ENCODE measurements around the gene MLST8.
A peak's percentile ranks its signal among the peaks of the same experiment; 100 is the strongest.

The MLST8 gene

DNA sequence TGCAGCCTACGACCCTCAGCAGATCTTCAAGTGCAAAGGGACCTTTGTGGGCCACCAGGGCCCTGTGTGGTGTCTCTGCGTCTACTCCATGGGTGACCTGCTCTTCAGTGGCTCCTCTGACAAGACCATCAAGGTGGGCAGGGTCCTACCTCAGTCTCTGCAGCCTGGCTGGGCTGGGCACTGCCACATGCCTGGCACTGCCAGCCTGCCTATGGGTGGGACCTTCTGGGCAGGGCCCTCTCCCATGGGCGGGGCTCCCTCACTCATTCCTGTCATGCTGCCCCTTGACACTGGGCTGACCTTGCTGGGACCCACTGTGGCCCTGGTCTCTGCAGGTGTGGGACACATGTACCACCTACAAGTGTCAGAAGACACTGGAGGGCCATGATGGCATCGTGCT, 31.3 kb upstream of the MLST8 start:
- DNase-seq = no peak

DNA sequence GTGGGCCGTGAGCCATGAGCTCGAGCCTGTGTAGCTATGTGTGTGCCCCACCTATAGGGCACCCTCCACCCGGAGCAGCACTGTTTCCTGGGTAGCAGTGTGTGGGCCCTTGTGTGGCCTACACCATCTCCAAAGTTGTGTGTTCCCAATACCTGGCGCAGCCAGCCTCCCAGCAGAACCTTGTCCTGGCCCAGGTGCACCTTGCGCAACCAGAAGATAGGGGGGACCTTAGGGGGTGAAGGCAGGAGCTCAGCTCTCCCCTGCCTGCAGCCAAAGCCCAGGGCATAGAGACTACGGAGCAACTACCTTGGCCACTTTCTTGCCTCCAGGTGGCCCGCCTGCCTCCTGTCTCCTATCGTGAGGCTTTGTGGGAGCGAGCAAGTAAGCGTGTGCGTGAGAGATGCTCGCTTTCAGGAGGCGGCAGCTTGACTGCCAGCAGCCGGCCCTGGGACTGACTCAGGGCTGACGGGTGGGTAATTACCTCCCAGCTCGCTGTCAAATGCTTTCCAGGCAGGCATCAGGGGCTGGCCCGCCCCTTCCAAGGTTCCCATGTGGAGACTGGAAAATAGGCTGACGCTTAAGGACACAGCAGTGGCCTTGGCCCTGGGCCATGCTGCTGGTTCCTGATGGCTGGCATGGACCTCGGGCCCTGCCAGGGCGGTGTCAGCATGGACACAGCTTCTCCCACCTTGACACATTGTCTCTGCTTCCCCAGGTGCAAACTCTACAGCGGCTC, 30.7 kb upstream of the MLST8 start:
- DNase-seq = no peak

DNA sequence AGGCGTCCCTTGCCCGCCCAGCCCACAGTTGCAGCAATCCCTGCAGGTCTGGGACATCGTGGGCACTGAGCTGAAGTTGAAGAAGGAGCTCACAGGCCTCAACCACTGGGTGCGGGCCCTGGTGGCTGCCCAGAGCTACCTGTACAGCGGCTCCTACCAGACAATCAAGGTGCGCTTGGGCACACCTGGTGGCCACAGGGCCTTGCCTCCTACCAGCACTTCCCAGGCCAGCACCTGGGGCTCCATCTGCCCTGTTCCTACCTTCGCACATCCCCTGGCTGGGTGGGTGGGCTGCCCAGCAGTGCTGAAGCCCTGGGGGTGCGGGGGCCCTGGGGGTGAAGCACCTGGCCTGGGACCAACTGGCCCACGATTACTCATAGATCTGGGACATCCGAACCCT, 29.8 kb upstream of the MLST8 start:
- DNase-seq = no peak

DNA sequence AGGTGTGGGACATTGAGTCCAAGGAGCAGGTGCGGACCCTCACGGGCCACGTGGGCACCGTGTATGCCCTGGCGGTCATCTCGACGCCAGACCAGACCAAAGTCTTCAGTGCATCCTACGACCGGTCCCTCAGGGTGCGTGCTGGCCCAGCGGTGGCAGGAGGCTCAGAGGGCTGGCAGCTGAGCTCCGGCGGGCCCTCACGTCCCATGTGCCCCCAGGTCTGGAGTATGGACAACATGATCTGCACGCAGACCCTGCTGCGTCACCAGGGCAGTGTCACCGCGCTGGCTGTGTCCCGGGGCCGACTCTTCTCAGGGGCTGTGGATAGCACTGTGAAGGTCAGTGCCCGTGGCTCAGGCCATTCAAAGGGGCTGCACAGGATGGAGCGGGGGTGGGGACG, 29.2 kb upstream of the MLST8 start:
- no peak for DNase-seq

DNA sequence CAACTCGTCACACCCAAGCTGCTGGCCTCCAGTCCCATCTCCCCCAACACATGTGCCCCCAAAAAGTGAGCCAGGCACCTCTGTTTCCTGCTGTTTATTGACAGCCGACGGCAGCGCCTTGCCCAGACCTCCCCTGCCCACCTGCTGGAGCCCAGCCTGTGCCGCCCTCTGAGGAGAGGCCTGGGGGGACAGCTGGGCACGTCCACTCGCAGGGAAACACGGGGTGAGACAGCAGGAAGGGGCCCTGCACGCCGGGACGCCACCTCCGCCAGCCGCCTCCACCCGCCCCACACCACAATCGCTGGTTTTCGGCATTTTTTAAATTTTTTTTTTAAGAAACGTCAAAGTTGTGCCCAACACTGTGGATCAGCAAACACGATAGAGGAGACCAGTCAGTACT, 28.2 kb upstream of the MLST8 start:
- no peak for DNase-seq

DNA sequence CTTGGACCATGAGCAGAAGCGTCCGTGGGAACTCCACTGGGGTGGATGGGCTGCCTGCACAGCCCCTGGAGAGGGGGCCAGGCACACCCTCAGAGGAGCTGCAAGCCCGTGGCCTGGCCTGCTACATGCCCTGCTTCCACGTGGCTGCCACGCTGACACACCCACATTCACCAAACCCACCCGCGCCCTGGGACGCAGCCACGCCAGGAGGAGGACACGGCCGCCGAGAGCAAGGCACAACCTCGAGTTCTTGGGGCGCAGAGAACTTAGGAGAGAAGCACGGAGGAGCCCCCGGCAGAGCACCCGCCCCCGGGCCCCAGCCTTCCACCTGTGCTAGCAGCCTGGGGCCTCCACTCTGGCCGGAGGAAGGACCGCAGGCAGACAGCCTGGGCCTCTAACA, 27.7 kb upstream of the MLST8 start:
- no peak for DNase-seq

DNA sequence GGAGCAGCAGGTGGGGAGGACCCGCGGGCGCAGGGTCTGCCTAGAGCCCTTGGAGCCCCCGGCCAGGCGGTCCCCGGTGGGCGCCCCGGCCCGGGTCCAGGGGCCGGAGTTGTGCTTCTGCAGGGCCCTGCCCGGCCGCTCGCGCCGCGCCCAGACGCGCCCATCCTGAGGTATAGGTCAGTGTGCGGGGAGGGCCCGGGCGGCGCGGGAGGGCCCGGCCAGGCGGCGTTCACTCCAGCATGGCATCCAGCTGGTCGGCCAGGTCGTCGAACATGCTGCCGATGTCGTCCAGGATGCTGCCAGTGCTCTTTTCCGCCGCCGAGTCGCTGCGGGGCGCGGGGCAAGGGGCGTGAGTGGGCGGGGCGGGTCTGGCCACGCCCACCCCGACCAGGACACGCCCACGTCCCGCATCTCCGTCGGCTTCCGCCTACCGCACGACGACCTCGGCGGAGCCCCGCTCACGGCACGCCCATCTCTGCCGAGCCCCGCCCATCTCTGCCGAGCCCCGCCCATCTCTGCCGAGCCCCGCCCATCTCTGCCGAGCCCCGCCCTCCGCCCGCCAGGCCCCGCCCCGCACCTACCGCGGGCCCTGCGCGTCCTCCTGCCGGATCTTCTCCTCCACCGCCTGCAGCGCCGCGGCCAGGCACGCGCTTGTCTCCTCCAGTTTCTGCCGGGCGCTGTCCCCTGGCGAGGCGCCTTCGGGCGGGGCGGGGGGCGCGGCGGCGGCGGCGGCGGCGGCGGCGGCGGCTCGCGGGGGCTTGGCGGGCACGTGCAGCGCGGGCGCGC, 26.7 kb upstream of the MLST8 start:
- peak; percentile 67 for DNase-seq

DNA sequence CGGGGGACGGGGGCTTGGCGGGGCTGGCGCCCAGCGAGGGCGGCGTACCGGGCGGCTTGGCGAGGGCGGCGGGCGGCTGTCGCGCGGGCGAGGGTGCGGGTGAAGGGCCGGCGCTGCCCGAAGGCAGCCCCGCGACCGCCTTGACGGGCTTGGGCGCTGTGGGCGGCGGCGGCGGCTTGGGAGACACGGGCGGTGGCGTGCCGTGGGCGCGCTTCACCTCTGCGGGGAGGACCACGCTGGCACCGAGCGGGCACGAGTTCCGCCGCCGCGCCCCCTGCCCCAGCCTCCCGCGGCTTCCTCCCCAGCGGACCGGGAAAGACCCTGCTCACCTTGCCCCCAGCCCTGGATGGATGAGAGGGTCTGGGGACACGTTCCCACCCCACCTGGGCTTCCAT, 26.1 kb upstream of the MLST8 start:
- no peak for DNase-seq

DNA sequence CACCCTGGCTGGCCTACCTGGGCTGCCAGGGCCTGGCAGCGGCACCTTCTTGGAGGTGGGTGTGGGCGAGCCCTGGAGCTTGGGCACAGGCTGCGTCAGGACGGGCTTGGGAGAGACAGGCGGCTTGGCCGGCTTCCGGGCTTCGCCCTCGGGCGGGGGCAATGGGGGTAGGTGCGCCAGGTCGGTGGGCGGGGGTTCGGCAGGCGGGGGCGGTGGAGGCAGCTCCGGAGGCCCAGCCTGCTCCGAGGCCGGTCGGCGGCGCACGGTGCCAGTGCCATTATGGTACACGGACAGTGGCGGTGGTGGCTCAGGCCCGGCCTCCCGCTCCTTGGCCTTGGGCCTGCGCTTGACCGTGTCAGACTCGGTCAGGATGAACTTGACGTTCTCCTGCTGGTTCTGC, 25.7 kb upstream of the MLST8 start:
- DNase-seq = no peak

DNA sequence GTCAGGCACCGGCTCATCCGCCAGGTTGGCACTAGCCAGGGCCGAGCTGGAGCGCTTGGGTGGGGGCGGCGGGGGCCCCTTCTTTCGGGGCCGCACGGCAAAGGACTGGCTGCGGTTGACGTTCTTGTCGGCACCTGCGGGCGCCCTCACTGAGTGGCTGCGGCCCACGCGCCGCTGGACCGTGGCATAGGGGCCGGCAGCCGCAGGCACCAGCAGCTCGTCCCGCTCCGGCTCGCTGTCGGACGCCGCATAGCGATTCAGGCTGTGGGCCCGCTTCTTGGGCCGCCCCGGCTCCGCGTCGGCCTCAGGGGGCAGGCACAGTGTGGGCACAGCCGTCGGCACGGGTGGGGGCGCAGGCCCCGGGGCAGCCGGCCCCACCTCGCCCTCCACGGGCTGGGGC, 24.8 kb upstream of the MLST8 start:
- DNase-seq = no peak

DNA sequence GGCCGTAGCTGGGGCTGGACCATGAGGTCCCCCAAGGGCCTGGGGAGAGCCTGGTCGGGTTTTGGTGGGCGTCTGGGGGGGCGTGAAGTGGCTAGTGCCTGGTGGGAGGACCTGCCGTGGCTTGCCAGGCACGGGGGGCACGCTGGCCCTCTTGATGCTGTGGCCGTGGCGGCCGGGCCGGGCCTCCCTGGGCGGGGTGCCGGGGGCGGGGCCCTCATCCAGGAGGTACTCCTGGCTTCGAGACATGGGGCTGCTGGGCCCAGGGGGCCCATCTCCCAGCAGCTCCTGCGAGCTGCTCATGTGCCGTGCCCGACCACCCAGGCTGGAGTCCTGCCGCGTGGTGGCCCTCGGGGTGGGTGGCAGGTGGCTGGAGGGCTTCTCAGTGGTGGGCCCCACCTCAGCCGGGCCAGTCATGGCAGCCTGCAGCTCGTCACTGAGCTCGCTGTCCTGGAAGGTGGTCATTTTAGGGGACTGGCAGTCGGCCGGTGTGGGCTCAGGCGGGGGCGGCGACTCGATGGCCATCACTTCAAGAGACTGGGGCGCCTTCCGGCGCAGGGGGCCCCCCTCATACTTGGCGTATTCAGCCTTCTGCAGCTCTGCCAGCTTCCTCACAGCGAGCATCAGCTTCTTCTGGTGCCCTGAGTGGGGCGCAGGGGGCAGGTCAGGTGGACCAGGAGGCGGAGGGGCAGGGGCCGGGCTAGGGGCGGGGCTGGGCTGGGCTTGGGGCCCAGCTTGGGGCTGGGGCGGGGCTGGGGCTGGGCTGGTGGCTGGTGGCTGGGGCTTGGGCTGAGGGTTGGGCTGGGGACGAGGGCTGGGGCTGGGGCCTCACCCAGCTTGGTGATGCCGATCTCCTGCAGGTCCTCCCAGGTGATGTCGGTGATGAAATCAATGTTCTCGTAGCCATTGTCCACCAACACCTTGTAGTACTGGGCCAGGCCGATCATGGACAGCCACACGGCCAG, 24.0 kb upstream of the MLST8 start:
- DNase-seq = no peak

DNA sequence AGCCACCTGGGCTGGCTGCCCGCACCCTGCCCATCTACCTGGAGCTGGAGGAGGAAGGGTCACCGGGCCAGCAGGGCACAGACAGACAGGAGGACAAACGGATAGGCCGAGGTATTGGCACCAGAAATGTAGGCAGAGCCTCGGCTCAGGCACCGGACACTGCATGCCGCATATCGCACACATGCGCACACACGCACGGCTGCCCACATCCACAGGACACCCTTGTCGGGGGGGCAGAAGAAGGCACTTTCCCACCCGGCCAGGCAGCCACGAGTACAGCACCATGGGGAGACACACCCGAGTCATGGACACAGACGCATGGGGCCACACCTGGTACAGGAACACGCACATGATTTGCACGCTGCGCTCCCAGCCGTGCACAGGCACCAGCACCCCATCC, 23.3 kb upstream of the MLST8 start:
- DNase-seq = no peak

DNA sequence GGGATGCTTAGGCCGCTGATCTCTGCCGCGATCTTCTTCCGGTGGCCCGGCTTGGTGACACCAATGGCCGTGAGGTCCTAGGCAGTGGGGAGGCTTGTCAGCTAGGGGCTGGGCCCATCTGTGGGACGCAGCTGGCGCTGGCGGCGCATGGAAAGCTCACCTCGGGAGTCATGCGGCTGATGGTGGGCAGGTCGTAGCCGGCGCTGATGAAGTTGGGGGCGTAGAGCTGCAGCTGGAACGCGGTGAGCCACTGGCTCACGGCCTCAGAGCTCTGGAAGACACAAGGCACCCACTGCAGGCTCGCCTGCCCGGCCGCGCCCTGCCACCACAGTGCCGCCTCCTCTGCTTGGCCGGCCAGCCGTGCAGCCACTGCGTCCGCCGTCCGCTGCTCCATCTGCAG, 21.6 kb upstream of the MLST8 start:
- DNase-seq = no peak

DNA sequence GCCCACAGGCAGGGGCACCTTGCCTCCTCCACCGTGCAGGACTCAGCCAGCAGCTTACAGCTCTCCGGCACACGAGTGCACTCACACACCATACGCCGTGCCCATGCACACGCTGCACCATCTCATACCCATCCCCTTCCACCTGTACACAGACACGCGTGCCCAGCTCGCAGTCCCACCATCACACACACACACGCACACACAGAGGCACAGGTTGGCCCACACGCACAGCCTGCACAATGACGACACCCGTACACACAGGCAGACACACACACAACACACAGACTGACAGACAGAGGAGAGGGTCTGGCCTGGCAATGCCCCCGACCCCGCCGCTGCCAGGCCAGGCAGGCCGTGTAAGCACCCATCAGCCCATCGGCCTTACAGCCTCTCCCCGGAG, 20.9 kb upstream of the MLST8 start:
- DNase-seq = no peak

DNA sequence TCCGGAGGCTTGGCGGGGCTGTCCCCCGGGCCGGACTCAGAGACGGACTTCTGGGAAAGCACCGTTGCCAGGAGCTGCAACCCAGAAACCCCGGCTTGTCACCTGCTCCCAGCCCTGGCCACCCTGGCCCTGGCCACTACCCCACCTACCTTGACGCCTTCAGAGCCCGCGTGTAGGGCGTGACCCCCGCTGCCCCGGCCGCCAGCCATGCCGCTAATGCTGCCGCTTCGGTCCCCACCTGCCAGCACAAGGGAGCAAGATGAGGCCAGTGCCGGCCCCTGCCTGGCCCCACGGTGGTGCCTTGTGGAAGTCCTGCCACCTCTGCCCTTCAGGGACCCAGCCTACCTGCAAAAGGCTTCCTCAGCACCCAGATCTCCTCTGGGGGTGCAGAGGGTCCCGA, 20.3 kb upstream of the MLST8 start:
- DNase-seq = no peak

DNA sequence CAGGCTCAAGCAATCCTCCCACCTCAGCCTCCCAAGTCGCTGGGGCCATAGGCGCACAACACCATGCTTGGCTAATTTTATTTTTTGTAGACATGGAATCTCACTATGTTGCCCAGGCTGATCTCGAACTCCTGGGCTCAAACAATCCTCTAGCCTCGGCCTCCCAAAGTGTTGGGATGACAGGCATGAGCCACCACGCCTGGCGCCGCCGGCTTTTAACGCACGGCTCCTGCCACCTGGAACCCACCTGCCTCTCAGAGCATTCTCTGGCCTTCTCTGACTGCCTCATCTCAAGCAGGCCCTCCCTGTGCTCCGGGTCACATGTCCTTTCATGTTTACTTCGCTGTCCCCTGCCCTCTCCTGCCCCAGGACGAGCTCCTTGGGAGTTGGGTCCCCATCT, 19.2 kb upstream of the MLST8 start:
- no peak for DNase-seq

DNA sequence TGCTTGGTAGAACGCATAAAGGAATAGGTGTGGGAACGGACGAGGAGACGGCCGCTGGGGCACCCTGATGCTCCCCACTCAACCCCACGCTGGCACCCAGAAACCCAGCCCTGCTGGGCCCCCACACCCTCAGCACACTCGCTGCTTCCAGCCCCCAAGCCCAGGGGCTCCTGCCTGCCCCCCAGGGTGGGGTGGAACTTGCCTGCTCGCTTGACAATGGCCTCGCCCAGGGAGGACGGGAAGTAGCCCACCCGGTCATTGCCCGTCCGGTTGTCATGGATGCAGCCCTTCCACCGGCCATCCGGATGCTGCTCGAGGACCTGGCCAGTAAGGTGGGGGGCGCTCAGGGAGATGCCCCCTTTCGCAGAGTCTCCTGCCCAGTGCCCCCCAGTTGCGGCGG, 18.7 kb upstream of the MLST8 start:
- no peak for DNase-seq

DNA sequence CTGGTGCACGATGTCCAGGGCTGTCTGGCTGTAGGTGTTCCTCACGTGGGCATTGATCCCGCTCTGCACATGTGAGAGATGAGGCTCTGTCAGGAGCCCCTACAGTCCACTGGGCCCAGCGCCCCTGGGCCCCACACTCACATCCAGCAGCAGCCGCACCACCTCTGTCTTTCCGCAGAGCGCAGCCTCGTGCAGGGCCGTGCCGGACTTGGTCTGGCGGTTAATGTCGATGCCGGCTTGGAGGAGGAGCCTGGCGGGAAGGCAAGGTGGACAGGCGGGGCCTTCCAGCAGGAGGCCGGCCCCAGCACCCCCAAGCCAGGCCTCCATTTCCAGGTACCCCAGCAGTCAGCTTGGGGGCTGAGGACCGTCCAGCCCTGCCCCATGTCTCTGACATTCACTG, 18.0 kb upstream of the MLST8 start:
- no peak for DNase-seq

DNA sequence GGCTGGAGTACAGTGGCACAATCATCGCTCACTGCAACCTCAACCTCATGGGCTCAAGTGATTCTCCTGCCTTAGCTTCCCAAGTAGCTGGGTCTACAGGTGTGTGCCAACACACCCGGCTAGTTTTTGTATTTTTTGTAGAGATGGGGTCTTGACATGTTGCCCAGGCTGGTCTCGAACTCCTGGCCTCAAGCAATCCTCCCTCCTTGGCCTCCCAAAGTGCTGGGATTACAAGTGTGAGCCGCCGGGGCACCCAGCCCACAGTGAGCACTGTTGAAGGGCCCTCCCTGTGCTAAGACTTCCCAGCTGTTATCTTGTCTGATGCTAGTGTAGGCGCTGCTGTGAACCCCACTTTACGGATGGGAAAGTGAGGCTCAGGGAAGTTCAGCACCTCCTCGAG, 16.9 kb upstream of the MLST8 start:
- DNase-seq = no peak

DNA sequence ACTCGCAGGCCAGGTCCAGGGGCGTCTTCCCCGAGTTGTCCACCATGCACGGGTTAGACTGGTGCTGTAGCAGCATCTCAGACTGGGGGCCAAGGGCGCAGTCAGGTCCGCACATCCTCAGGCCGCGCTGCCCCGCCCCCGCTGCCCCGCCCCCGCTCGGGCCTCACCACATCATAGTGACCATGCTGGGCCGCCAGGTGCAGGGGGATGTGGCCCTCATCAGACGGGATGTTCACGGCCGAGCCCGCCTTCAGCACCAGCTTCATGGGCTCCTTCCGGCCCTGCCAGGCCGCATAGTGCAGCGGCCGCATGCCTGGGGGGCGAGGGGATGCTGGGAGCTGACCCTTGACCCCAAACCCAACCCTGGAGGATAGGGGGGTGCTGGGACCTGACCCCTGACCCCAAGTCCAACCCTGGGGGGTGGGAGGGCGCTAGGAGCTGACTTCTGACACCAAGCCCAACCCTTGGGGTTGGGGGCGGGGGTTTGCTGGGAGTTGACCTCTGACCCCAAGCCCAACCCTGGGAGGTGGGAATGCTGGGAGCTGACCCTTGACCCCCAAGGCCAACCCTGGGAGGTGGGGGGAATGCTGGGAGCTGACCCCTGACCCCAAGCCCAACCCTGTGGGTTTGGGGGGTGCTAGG, 15.9 kb upstream of the MLST8 start:
- no peak for DNase-seq

DNA sequence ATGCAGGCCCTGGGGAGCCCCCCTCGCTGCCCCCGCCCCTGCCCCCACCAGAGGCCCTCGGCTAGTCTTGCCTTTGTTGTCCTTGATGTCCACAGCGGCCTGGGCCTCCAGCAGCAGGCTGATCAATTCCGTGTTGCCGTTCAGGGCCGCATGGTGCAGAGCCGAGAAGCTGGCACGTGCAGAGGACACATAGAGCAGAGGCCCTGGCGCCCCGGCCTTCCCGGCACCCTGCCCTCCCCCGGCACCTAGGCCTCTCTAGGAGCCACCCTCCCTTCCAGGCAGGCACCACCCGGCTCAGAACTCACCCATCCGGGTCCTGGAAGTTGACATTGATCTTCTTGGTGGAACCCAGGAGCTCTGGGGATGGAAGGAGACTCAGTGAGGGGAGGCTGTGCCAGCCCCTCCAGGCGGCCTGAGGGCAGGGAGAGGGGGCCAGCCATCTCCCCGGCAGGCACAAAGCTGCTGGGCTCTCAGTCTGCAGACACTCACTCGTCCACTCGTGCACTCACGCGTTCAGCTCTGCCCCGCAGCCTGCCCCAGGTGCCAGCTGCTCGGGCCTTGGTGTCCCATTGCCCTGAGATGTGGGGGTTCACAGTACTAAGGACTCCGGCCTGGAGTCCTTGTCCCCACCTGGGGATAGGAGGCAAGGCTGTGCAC, 15.1 kb upstream of the MLST8 start:
- DNase-seq = no peak

DNA sequence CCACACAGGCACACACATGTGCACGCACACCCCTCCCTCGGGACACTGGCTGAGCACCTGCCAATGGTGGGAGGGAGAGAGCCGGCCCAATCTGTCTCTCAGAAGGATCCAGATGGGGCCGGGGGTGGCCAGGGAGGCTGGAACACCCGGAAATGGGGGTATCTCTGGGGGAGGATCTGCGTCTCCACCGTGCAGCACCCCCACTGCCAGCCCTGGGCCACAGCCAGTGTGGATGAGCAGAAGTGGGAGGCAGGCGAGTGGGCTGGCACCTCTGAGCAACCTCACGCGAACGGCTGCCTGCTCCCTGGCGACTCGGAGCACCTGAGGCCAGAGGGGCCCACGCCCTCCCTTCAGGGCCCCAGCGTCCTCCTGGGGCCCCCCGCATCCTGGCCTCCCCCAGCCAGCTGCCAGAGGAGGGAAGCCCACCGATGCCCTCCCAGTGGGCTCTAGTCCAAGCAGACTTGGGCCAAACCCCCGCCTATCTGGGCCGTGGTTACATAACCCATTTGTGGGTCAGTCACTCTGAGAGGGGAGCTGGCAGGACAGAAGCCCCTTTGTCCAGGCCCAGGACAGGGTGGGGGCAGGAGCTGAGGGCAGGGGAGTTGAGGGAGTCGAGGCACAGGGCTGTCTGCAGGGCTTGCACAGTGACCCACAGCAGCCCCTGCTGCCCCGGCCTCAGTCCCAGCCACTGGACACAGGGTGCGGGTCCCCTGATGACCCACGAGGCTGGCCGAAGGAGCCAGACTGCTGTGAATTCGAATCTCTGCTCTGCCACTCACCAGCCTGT, 14.4 kb upstream of the MLST8 start:
- no peak for DNase-seq
